Colon (tissue), 2 donors: ENCODE measurements around the gene PDYN.
"Not testable (repeated sequence)": the region's sequence is repeated elsewhere in the genome, so short reads cannot be mapped to it uniquely, and the experiment has no call there.

Source experiments
- FAIRE-seq: peaks from 2 replicates; lab custom pipeline; 2012; peaks lifted over from hg19 to GRCh38; lab: Jason Lieb, UNC
- donor health status: control.
- donor health status: control.

Gene PDYN

DNA sequence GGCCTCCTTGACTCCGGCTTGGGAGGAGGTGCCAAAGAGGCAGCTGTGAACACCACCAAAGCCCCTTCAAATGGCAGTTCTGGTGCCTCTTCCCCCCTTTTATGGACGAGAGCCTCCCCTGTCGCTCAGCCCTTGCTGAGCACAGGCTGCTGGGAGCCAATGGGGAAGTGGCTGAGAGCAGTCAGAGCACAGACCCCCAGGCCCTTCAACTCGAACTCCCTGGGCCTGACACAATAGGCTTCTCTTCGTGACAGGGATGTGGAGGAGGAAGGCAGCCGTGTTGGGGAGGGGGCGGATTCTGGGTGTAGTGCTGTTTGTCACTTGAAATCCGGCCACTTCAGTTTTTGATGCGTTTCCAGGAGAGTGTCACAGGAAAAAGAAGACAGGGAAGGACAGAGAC lies at the start of gene PDYN:
Gene PDYN, minus strand, starts transcription at position 73 of the 400 bp plus-strand sequence. CDS start 10,974 bp downstream, outside the sequence.
- FAIRE-seq, result no peak

DNA sequence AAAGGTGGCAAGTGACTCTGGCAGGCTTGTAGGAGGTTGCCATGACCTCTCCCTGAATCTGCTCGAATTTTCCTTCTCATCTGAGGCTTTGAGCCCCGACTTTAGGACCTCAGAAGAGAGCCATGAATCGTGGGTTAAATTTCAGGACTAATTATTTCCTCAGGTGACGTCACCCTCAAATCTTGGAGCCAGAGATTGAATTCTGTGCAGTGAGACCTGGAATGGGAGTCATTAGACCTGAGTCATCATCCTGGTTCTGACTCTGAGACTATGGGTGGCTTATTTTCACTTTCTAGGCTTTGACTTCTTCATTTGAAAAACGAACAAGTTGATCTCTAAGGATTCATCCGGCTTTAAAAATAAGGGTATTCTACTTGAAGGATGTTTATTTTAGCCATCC lies 48.5 kb upstream of the PDYN start:
- no peak for FAIRE-seq

DNA sequence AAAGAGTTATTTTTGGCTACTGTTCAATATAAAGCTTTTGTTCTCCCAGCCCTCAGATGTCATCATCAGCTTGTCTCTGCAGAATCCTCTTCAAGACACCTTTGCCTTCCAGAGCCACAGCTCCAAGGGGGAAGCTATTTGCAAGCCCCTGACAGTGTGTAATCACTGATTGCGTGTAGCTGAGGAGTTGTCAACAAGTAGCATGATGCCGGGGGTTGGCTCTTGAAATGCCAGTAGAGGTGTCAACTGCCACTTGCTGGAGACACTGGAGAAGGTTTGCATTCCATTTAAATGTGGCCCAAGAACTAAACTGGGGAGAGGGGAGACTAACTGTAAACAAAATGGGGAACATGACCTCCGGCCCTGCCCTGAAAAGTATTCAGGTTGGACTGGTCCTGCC lies 44.3 kb upstream of the PDYN start:
- FAIRE-seq, result no peak

DNA sequence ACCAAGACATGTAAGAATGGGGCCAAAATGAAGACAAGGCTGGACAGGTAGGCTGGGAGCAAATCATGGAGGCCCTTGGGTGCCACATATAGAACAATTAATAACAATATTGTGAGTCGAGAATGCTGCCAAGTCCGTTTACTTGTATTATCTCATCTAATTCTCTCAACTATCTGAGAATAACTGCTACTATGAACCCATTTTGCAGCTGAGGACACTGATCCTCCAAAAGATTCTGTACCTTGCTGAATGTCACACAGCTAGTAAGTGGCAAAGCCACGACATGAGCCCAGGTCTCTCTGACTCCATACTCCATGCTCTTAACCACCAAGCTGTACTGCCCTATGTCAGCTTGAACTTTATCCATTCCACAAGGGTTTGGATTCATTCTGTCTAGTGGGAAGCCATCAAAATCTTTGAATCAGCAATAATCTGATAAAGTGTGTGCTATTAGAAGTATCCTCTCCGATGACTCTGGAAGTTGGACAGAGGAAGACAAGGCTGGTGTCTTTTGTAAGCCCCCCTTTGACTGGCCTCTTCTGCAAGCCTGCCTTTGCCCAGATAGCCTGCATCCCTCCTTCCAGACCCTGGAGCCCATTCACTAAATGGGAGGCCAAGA lies 43.5 kb upstream of the PDYN start:
- FAIRE-seq, result no peak

DNA sequence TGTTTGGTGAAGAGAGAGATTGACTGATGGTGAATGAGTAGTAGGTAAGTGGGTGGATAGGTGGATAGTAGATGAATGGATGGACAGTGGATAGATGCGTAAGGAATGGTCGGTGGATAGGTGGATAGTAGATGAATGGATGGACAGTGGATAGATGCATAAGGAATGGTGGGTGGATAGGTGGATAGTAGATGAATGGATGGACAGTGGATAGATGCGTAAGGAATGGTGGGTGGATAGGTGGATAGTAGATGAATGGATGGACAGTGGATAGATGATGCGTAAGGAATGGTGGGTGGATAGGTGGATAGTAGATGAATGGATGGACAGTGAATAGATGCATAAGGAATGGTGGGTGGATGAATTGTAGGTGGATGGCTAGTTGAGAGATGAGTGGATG lies 42.5 kb upstream of the PDYN start:
- not testable (repeated sequence) for FAIRE-seq

DNA sequence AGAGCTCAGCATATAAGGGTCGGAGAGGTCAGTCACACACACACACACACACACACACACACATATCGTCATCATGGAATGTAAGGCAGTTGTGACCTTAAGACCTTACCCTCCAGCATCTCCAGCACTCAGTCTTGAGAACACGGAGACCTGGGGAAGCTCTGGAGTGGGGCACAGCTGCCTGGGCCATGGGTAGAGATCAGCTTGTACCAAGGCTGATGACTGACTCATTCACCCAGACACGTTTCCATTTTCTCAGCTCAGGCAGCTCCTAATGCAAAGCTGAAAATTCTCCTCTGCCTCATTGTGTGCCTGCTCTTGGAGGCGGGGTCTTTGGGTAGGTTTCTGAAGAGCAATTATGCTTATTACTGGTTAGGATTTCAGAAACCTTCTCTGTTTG lies 38.3 kb upstream of the PDYN start:
- no peak for FAIRE-seq

DNA sequence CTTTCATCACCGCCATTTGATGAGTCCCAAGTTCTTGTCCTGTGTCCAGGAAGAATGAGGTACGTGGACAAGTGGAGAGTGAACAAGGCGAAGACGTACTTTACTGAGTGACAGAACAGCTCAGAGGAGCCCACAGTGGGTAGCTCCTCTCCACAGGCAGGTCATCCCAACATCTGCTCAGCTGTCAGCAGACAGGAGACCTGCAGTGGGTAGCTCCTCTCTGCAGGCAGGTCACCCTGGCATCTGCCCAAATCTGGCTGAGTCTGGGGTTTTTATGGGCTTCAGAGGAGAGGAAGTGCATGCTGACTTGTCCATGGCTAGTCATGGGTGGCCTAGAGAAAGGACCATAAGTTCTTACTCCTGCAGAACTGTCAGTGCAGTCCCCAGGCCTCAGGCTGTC lies 32.7 kb upstream of the PDYN start:
- FAIRE-seq, result no peak

DNA sequence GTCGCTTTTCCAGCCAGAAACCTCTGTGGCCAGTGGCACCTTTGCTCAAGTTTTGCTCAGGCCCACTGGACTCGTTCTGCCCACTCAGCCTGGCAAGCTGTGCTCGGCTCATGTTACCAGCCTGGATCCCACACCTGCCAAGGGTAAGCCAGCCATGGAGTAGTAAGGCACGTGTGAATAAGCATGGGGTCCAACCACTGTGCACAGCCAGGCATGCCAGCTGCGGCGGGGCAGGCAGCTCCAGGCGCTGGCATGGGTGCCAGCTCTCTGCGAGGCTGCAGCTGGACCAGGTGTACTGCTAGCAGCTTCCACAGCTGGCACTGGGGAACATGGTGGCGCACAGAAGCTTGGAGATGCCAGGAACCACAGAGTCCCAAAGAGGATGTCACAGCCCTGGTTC lies 32.1 kb upstream of the PDYN start:
- no peak for FAIRE-seq

DNA sequence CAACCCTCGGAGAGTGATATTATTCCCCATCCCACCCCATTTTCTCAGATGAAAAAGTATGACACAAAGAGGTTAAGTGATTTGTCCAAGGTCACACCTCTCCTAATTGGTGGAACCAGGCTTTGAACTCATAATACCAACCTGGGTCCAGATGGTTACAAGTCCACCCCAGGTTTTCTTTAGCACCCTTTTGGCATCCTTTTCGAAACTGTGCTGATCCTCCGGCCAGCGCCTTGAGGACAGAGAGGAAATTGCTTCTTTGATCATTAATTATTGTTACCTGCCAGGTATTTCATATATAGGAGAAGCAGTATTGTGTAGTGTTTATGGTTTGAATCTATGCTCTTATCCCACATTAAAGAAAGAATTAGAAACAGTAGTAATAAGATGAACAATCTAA lies 29.3 kb upstream of the PDYN start:
- no peak for FAIRE-seq

DNA sequence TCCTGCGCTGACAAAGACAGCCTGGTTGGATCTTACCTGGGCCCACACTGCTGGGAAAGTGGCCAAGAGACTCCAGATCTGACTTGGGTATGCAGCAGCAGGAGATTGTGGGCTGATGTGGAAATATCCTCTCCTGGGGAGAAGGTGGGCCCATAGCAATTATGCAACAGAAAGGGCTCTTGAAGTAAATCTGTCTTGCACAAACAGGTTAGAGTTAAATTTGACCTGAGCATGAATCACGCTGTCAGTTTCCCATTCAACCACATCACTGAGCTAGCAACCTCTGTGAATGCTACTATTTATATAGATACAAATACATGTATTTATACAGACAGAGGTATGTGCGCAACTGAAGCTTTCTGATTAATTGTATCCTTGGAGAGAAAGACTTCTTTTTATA lies 28.3 kb upstream of the PDYN start:
- FAIRE-seq, result no peak

DNA sequence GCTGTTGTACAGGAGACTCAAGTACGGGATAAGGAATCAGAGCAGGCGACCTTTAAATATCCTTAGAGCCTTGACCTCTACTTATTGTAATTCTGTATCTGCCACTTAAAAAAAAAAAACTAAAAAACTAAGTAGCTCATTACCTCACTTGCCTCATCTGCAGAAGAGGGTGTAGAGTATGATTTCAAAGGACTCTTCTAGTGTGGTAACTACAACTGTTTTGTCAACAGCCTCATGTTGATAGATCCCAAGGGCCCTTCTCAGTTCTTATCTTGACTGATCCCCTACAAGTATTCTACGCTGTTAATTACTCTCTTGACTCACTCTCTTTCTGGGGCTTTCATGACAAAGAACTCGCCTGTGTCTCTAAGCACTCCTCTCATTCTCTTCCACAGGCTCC lies 16.7 kb upstream of the PDYN start:
- FAIRE-seq, result no peak

DNA sequence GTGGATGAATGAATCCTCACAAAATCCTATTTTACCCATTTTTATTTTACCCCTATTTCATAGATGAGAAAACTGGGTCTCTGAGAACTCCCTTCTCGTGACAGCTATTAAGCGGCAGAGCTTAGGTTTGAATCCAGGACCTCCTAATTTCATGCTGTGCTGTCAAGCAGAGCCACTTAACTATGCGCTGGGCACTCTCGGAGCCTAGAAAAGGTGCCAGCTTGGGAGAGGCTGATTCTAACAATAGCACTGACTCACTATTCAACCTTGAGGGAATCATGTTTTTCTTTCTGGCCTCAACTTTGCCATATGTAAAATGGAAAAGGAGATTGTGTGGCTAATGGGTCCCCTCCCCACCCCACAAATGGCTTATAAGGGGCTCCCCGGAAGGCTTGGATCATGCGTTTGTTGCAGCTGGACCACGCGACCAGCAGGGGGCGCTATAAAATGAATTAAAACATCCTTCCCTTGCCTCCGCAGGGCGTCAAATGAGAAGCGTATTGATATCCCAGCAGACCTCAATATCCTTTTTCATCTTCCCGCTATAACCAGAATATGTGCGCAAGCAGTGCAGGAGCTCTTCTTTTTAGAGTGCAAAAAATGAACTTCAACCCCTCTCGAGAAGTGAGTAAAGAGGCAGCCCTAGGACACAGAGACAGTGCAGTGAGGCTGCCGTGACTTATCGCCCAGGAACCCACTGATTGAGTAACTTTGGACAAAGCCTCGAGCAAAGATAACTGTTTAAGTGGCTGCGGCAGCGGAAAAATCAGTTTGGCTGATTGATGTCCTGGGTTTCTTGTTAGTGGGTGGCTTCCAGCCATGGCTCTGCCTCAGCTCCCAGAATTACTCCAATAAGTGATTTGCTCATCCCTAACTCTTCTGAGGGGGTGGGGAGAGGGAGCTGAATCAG lies 12.8 kb upstream of the PDYN start:
- FAIRE-seq, result no peak

DNA sequence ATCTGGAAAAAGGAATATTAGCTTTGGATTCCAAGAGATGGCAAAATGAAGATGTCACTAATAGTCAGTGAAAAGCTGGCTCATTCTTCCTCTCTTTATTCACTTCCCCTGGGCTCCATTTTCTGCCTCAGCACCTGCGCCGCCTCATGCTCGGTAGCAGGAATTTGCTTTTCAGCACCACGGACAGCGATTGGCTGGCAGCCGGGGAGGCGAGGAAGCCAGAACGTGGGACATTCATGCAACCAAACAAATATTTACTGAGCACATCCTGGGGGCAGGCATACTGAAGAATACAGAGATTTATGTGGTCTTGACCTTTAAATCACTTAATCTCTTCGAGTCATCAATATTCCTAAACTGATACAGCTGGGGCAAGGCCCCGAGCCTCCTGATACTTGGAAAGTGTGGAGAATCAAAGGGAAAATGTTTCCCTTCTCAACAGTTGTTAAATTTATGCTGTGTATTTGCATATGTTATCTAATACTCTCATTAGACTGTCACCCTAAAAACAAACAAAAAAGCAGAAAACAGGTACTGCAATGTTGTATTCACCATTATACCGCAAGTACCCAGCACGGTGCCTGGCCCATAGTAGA lies 12.1 kb upstream of the PDYN start:
- FAIRE-seq, result no peak

DNA sequence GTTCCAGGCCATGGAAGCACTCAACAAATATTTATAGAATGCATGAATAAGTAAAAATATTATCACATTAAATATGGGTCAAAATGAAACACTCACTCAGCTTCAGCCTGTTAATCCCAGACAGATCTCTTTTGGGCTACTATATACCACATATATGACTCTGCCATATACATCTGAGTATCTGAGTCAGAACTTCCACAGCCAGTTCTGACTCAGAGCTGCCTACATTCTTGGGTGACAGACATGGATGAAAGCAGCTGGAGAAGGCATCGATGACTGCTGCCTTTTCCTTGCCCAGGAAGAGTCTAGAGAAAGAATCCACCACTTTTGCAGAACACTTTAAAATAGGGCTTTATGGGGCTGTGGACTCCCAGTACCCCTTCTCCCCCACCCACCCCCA lies 11.5 kb upstream of the PDYN start:
- FAIRE-seq, result no peak

DNA sequence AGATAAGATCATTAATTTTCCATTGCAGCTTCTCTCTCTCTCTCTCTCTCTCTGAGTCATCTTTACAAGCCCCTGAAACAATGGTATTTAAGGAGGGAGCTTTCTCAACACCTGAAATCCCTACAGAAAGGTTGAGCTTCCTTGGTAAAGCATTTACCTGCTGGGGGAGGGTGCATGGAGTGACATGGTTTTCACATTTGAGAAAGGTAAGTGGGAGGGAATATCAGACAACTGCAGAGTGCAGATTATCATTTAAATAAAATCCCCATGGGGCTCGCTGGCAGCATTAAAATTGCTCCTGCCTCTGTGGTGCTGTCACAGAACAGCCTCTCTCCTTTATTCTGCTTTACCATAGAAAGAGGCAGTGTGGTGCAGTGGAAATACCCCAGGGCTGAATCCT lies 10.3 kb upstream of the PDYN start:
- FAIRE-seq, result no peak

DNA sequence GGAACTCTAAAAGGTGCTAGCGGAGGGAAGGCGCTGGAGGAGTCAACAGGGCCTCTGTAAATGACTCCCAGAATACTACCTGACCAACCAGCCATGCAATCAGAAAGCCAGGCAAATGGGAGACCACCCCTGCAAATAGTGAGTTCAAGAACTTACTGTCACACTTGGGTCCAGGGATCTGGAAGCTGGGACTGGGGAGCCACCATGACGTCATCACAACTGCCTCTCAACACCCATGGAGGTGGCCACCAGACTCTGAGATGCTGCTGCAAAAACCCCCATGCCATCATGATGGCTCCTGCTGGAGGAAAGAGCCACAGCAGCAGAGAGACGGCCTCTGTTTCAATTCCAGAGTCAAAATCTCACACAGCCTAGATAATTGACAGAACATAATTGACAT lies 8.5 kb upstream of the PDYN start:
- FAIRE-seq, result no peak

DNA sequence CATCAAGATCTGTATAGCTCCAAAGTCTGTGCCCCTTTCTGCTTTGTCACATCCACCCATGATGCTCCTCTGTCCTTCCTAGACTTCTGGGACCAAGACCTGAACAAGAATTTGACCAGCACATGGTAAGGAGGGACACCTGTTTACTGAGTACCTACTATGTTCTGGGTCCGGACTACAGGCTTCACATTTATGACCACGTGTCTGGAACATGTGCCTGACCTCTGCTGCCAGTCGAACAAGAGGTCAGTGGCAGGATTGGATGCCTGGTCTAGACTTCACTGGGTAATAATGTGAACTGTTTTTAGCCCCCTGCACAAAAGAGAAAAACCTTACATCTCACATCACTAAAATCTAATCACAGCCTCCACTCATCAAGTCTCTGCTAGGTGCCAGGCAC lies 7.3 kb upstream of the PDYN start:
- FAIRE-seq, result no peak

DNA sequence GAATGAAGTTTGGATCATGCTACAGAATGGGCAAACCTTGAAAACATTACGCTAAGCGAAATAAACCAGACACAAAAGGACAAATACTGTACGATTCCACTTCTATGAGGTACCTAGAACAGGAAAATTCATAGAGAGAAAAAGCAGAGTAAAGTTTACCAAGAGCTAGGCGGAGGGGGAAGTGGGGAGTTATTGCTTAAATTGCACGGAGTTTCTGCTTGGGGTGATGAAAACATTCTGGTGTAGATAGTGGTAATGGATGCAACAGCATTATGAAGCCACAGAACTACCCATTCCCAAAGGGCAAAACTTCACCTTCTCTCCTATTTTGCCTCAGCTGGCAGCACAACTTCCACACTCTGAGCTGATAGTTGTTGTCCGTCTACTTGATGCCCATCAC lies 6.4 kb upstream of the PDYN start:
- no peak for FAIRE-seq

DNA sequence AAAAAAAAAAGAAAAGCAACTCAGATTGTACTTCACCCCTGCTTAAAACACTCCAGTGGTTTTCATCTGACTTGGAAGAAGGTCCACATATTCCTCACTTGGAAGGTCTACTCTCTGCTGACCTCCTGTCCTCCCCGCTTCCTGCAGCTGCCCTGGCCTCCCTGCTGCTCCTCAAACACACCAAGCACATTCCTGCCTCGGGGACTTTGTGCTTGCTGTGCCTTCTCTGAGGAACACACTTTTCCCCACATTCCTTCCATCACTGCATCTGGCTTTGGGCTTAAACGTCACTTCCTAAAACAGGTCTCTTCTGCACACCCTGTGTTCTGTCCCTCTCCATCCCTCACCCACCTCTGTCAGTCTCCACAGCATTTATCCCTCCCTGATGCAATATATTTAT lies 4.9 kb upstream of the PDYN start:
- no peak for FAIRE-seq

DNA sequence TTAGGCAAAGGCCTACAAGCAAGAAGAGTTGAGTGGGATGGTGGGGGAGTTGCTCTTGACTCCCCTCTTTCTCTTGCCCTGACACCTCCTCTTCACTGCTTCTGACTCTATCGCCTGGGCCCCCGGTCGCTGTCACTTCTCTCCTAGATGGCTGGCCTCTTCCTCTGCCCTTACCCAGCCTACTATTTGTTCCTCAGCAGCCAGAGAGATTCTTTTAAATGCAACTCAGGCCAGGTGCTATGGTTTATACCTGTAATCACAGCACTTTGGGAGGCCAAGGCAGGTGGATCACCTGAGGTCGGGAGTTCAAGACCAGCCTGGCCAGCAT lies 4.3 kb upstream of the PDYN start:
- no peak for FAIRE-seq

DNA sequence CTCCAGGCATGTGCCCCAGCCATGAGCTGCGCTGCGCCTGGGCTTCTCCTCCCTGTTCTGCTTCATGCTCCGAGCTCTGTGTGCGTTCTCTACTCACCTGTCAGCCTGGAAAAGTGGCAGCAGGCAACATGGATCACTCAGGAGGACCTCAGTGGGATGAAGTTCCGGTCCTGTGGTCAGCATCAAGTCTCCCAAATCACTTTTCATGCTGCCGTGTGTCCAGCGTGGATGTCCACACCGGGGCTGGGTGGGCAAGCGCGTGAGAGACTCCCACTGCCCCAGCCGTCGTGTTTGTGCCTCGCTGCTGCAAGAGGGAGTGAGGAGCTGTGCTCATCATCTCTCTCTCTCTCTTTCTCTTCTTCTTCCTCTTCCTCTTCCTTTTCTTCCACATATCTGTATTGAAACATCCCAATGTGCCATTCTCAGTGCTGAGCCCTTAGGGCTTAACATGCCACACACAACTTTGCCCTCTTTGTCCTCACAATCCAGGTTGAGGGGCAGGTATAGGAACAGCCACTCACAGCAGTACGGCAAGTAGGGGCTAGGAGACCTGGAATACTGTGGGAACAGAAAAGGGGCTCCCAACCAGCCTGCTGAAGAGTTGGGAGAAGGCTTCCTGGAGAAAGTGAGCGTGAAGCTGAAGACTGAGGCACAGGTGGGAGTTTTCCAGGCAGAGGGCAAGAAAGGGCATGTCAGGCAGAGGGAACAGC lies 3.8 kb upstream of the PDYN start:
- no peak for FAIRE-seq

DNA sequence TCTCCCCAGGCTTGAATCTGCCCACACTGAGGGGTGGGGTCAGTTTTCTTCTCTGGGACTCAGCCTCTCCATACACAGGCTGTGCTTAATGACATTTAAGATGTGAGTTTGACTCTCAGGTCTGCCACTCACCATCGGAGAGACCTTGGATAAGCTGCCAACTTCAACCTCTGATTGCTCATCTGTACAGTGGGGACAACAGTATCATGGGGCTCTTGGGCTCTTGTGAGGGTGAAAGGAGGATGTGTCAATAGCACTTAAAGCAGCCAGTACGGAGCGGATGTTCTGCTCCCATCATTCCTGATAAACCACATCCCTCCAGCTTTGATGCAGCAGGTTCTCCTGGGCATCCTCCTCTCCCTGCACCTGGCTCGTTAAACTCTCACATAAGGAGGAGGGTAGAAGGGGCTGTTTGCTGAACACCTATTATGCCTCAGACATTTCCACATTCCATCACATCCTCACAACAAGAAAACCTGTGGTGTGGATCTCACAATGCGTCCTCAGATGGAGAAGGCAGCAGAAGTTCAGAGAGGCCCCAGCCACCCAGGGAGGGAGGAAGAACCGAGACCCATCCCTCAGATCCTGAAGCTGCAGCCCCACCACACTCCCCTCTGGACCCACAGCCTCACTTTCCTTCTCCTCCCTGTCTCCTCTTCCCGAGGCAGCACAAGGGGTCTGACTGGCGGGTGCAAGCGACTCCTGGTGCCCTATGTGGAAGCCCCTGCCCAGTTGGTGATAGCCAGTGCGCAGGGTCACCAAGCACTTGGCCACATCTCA lies 1.9 kb upstream of the PDYN start:
- no peak for FAIRE-seq
